ENCODE data around the gene ZBTB38.

The ZBTB38 gene

GRCh38 chr3:141368925-141369794 lies 856 bp downstream of the ZBTB38 start:
- DNase-seq: no peak

- DNase-seq: peak in 1 of 2 experiments; percentile 27
Observed at GRCh38 chr3:141370065-141370533, 1.8 kb downstream of the ZBTB38 start.

- DNase-seq: no peak
Observed at GRCh38 chr3:141371882-141372281, 3.6 kb downstream of the ZBTB38 start.

GRCh38 chr3:141372656-141373055 lies 4.4 kb downstream of the ZBTB38 start:
- DNase-seq: no peak

- no peak for DNase-seq
Observed at GRCh38 chr3:141373232-141373631, 4.9 kb downstream of the ZBTB38 start.

GRCh38 chr3:141373768-141374526 lies 5.6 kb downstream of the ZBTB38 start:
- no peak for DNase-seq

- DNase-seq: no peak
Observed at GRCh38 chr3:141375381-141376301, 7.3 kb downstream of the ZBTB38 start.

- no peak for DNase-seq
Observed at GRCh38 chr3:141377377-141377776, 9.1 kb downstream of the ZBTB38 start.

- DNase-seq: no peak
Observed at GRCh38 chr3:141378556-141378955, 10.3 kb downstream of the ZBTB38 start.

- no peak for DNase-seq
Observed at GRCh38 chr3:141379250-141379966, 11.1 kb downstream of the ZBTB38 start.

- DNase-seq: no peak
Observed at GRCh38 chr3:141380279-141380678, 12.0 kb downstream of the ZBTB38 start.

GRCh38 chr3:141380987-141381386 lies 12.7 kb downstream of the ZBTB38 start:
- no peak for DNase-seq

GRCh38 chr3:141382571-141382970 lies 14.3 kb downstream of the ZBTB38 start:
- DNase-seq: peak in 1 of 2 experiments; percentile 19

- DNase-seq: no peak
Observed at GRCh38 chr3:141383555-141384129, 15.3 kb downstream of the ZBTB38 start.

GRCh38 chr3:141384157-141384556 lies 15.9 kb downstream of the ZBTB38 start:
- peak in 1 of 2 experiments; percentile 16 for DNase-seq

GRCh38 chr3:141384575-141384974 lies 16.3 kb downstream of the ZBTB38 start:
- no peak for DNase-seq

GRCh38 chr3:141385406-141386125 lies 17.3 kb downstream of the ZBTB38 start:
- DNase-seq: no peak

GRCh38 chr3:141386126-141386488 lies 17.8 kb downstream of the ZBTB38 start:
- no peak for DNase-seq

- DNase-seq: peak; percentile 28 to 52
Observed at GRCh38 chr3:141386611-141387111, 18.4 kb downstream of the ZBTB38 start.

- no peak for DNase-seq
Observed at GRCh38 chr3:141387516-141387915, 19.2 kb downstream of the ZBTB38 start.

GRCh38 chr3:141388395-141388794 lies 20.1 kb downstream of the ZBTB38 start:
- no peak for DNase-seq
